KMS-11 (cell line): ENCODE measurements around the gene RNF213.

Source experiments
- H2AFZ ChIP-seq: fragments of 200-600 bp; sonication (generic); 2 replicates; pipeline ENCODE4 v1.6.1; 2016; ENCODE audit warnings: antibody characterized with exemption, mixed run types, low read depth
- H3K27ac ChIP-seq: fragments of 200-600 bp; sonication (generic); 2 replicates; pipeline ENCODE4 v1.6.1; 2016; ENCODE audit warnings: mild to moderate bottlenecking, mixed run types
- H3K27me3 ChIP-seq: fragments of 200-600 bp; sonication (generic); 2 replicates; pipeline ENCODE4 v1.6.1; 2017; ENCODE audit warnings: mild to moderate bottlenecking, low read depth, mixed run types, moderate library complexity; ENCODE audit not compliant: insufficient read depth
- H3K36me3 ChIP-seq: fragments of 200-600 bp; sonication (generic); 2 replicates; pipeline ENCODE4 v1.6.1; 2017; ENCODE audit warnings: mild to moderate bottlenecking, mixed run types; ENCODE audit not compliant: insufficient read depth
- H3K4me1 ChIP-seq: fragments of 200-600 bp; sonication (generic); 2 replicates; pipeline ENCODE4 v1.6.1; 2016; ENCODE audit warnings: mild to moderate bottlenecking, low read depth, mixed run types; ENCODE audit not compliant: poor library complexity, severe bottlenecking
- H3K4me2 ChIP-seq: fragments of 200-600 bp; sonication (generic); 2 replicates; pipeline ENCODE4 v1.7.0; 2016; ENCODE audit warnings: mild to moderate bottlenecking, mixed run types
- H3K4me3 ChIP-seq: fragments of 200-600 bp; sonication (generic); IDR thresholded peaks from 2 replicates; pipeline ENCODE4 v1.6.1; 2017; ENCODE audit warnings: low read depth, low read length, mixed read lengths; ENCODE audit not compliant: insufficient read depth
- H3K79me2 ChIP-seq: fragments of 200-600 bp; sonication (generic); 2 replicates; pipeline ENCODE4 v1.6.1; 2016; ENCODE audit warnings: low read depth, mixed run types; ENCODE audit not compliant: insufficient read depth
- H3K9ac ChIP-seq: fragments of 200-600 bp; sonication (generic); 2 replicates; pipeline ENCODE4 v1.6.1; 2016; ENCODE audit warnings: mild to moderate bottlenecking, mixed run types
- H4K20me1 ChIP-seq: fragments of 200-600 bp; sonication (generic); 2 replicates; pipeline ENCODE4 v1.6.1; 2016; ENCODE audit warnings: mild to moderate bottlenecking, mixed run types; ENCODE audit not compliant: insufficient read depth
- TF ChIP-seq, protein P1 (sequence below): fragments of 200-600 bp; sonication (generic); conservative IDR thresholded peaks from 2 replicates; pipeline ENCODE4 v1.6.1; 2017; ENCODE audit warnings: low read depth, mild to moderate bottlenecking, antibody characterized with exemption, low read length, moderate library complexity, mixed read lengths

RNF213 gene

DNA sequence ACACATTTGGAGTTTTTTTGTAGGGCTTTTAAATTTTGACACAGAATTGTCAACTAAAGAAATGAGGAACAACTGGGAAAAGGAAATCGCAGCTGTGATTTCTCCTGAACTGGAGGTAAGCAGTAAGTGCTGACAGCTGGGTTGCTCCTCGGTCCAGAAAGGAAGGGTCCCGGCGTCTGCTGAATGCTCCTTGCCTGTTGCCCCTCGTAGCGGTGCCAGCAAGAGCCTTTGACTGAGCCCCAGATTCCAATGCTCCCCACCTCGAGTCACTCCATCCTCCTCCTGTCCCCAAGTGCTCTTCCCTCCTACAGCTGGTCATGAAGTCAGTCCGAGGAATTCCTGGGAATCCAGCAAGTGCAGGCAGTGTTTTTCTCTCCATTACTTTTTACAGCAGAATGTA, 122.3 kb downstream of the RNF213 start:
- Histone ChIP-seq H3K9ac (no peak overlapping the region), H3K36me3 (no peaks in the 10 kb centered on the region; the same call in 1 of the 2 replicates), H3K27ac (no peak overlapping the region), H3K4me3 (no peak overlapping the region), H2AFZ (no peak overlapping the region), H3K4me2 (no peak overlapping the region), H3K27me3 (no peaks in the 10 kb centered on the region), H3K79me2 (no peaks in the 10 kb centered on the region), H4K20me1 (no peaks in the 10 kb centered on the region), H3K4me1 (no peaks in the 10 kb centered on the region)
- TF ChIP-seq, protein P1, sequence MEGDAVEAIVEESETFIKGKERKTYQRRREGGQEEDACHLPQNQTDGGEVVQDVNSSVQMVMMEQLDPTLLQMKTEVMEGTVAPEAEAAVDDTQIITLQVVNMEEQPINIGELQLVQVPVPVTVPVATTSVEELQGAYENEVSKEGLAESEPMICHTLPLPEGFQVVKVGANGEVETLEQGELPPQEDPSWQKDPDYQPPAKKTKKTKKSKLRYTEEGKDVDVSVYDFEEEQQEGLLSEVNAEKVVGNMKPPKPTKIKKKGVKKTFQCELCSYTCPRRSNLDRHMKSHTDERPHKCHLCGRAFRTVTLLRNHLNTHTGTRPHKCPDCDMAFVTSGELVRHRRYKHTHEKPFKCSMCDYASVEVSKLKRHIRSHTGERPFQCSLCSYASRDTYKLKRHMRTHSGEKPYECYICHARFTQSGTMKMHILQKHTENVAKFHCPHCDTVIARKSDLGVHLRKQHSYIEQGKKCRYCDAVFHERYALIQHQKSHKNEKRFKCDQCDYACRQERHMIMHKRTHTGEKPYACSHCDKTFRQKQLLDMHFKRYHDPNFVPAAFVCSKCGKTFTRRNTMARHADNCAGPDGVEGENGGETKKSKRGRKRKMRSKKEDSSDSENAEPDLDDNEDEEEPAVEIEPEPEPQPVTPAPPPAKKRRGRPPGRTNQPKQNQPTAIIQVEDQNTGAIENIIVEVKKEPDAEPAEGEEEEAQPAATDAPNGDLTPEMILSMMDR = no peak

DNA sequence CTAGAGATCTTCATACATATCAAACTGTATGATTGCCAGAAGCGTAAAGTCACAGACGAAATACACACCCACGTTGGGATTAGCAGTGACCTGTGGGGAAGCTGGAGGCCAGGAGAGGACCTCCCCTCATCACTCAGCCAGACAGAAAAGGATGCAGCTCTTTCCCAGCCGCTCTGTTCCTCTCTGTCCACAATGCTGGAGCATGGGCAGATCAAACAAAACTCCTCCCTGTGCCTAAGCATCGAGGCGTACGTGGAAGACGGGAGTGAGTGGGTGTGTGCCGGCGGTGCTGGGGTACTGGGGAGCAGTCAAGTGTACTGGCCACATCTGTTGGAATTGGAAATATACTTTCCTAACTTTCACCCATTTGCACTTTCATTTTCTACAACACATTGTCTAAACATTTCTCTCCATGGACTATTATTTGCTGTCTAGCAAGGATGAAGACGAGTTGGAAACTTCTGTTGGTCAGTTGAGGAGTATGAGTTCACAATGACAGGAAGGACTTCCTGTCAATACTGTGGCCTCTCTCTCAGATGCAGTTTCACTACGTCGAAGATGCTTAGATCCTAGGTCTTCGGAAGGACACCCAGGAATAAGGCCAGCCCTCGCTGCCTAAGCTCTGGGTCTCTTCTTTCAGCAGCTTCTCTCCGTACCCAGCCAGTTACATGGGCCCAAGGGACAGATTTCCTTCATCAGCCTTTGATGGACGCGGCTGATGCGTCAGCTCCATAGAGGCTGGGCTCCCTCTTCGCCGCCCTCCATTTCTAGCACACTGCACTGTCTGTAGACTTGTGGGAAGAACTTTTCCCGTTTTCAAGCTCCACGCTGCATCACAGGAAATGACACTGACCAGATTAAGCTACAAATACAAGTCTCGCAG, 123.7 kb downstream of the RNF213 start:
- no peaks in the 10 kb centered on the region; the same call in 1 of the 2 replicates for H3K36me3 ChIP-seq
- H3K79me2 ChIP-seq = no peaks in the 10 kb centered on the region
- H3K27me3 ChIP-seq = no peaks in the 10 kb centered on the region
- H4K20me1 ChIP-seq = no peaks in the 10 kb centered on the region
- H3K4me3 ChIP-seq = no peak overlapping the region
- TF ChIP-seq, protein P1 = no peak
- H2AFZ ChIP-seq = no peak overlapping the region
- no peaks in the 10 kb centered on the region for H3K4me1 ChIP-seq
- H3K4me2 ChIP-seq = no peak overlapping the region
- no peak overlapping the region for H3K27ac ChIP-seq
- no peak overlapping the region for H3K9ac ChIP-seq

- no peak overlapping the region for H2AFZ ChIP-seq
- no peak overlapping the region for H3K4me2 ChIP-seq
- no peak overlapping the region for H3K4me3 ChIP-seq
- H3K27ac ChIP-seq = no peak overlapping the region
- no peaks in the 10 kb centered on the region for H3K27me3 ChIP-seq
- no peaks in the 10 kb centered on the region for H3K4me1 ChIP-seq
- H3K79me2 ChIP-seq = no peaks in the 10 kb centered on the region
- H3K9ac ChIP-seq = no peak overlapping the region
- no peaks in the 10 kb centered on the region; the same call in 1 of the 2 replicates for H3K36me3 ChIP-seq
- no peaks in the 10 kb centered on the region for H4K20me1 ChIP-seq
- TF ChIP-seq, protein P1 = no peak
Measured at GRCh38 chr17:80385046-80385445, 124.4 kb downstream of the RNF213 start.

DNA sequence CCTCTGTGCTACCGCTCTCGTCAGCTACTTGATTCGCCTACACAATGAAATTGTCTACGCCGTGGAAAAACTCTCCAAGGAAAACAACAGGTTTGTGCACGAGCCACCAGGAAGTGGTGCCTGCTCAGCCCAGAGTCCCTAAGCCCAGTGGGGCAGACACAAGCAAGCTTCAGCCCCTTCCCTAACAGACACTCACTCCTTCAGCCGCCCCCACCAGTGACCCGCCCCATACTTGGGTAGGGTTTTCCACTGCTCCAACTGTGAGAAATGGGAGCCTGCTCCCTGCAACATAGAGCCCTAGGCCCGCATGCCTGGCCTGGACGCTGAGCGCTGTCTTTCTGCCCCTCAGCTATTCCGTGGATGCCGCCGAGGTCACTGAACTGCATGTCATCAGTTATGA, 125.7 kb downstream of the RNF213 start:
- Histone ChIP-seq H3K4me1 (no peaks in the 10 kb centered on the region), H3K9ac (no peak overlapping the region)

More for the DNA sequence above, 125.7 kb downstream of the RNF213 start:
- H3K27me3 ChIP-seq = no peaks in the 10 kb centered on the region
- H2AFZ ChIP-seq = no peak overlapping the region
- no peaks in the 10 kb centered on the region for H3K79me2 ChIP-seq
- no peak overlapping the region for H3K4me3 ChIP-seq
- no peaks in the 10 kb centered on the region for H4K20me1 ChIP-seq
- no peak overlapping the region for H3K27ac ChIP-seq
- no peaks in the 10 kb centered on the region; the same call in 1 of the 2 replicates for H3K36me3 ChIP-seq
- no peak overlapping the region for H3K4me2 ChIP-seq
- TF ChIP-seq, protein P1 = no peak
